Stimulated activated CD8-positive, alpha-beta memory T cell treated with anti-CD3 and anti-CD28 coated beads, Interleukin-7, amount 100 ng/mL, for 48 hours (primary cell): ENCODE data around the gene STARD9.

Experiments used
- DNase-seq, 2 donors: peaks; one replicate each; pipeline ENCODE4 v3.0.0-alpha.2; 2020; ENCODE audit warnings: low read depth in 1 of 2; ENCODE audit errors: extremely low read depth in 1 of 2

STARD9 gene

GRCh38 chr15:42621996-42622925 lies 46.9 kb downstream of the STARD9 start:
- no peak for DNase-seq

- DNase-seq = no peak
Measured at GRCh38 chr15:42623951-42624350, 48.5 kb downstream of the STARD9 start.

GRCh38 chr15:42627485-42627884 lies 52.1 kb downstream of the STARD9 start:
- no peak for DNase-seq

GRCh38 chr15:42628761-42629160 lies 53.4 kb downstream of the STARD9 start:
- no peak for DNase-seq

GRCh38 chr15:42632105-42632675 lies 56.8 kb downstream of the STARD9 start:
- DNase-seq = no peak

- no peak for DNase-seq
Measured at GRCh38 chr15:42640109-42640508, 64.7 kb downstream of the STARD9 start.

GRCh38 chr15:42650208-42651066 lies 75.0 kb downstream of the STARD9 start:
- DNase-seq = peak in 1 of 2 donors; percentile 48

GRCh38 chr15:42665827-42666226 lies 90.4 kb downstream of the STARD9 start:
- DNase-seq = no peak

- no peak for DNase-seq
Measured at GRCh38 chr15:42667855-42668254, 92.4 kb downstream of the STARD9 start.

GRCh38 chr15:42670451-42670850 lies 95.0 kb downstream of the STARD9 start:
- no peak for DNase-seq

- no peak for DNase-seq
Measured at GRCh38 chr15:42672444-42672843, 97.0 kb downstream of the STARD9 start.

GRCh38 chr15:42674472-42674871 lies 99.1 kb downstream of the STARD9 start:
- DNase-seq = no peak

GRCh38 chr15:42675021-42675420 lies 99.6 kb downstream of the STARD9 start:
- no peak for DNase-seq

GRCh38 chr15:42679285-42680141 lies 104.1 kb downstream of the STARD9 start:
- DNase-seq = no peak

GRCh38 chr15:42680142-42680482 lies 104.7 kb downstream of the STARD9 start:
- DNase-seq = peak; percentile 29 to 70

- DNase-seq = no peak
Measured at GRCh38 chr15:42681119-42681518, 105.7 kb downstream of the STARD9 start.

GRCh38 chr15:42686281-42686680 lies 110.9 kb downstream of the STARD9 start:
- no peak for DNase-seq

- no peak for DNase-seq
Measured at GRCh38 chr15:42687740-42688139, 112.3 kb downstream of the STARD9 start.

- DNase-seq = no peak
Measured at GRCh38 chr15:42688301-42688700, 112.9 kb downstream of the STARD9 start.

- peak in 1 of 2 donors; percentile 32 for DNase-seq
Measured at GRCh38 chr15:42691308-42691707, 115.9 kb downstream of the STARD9 start.
